Glomerular endothelial cell (primary cell): ENCODE measurements around the gene SELENOW. TPM values are rescaled to one million over a fixed set of nuclear protein-coding genes. Genes with fewer than 3 reads are reported as not detected.
"Not testable (repeated sequence)": the region's sequence is repeated elsewhere in the genome, so short reads cannot be mapped to it uniquely, and the experiment has no call there.

Experiments
- DNase-seq: peaks from one replicate; pipeline ENCODE4 v3.0.0-alpha.2; 2011; ENCODE audit warnings: low read depth, low spot score; ENCODE audit errors: extremely low read depth
- total RNA-seq: library from RNA; depleted of rRNA; stranded (reverse); fragments of >200 nt; gene quantifications from 2 replicates; pipeline ENCODE4 v1.2.3, GENCODE V29; 2015

SELENOW gene
- total RNA-seq, result 418 and 795 TPM in 2 replicates

- DNase-seq, result no peak
These were observed at the start of gene SELENOW for GRCh38 chr19:47778049-47778953. TSS of gene SELENOW (plus strand) at chr19:47778703. CDS start at chr19:47778786, 83 bp downstream.

GRCh38 chr19:47729468-47729798, 49.1 kb upstream of the SELENOW start:
- DNase-seq, result no peak

GRCh38 chr19:47729799-47730520, 48.5 kb upstream of the SELENOW start:
- DNase-seq, result no peak

GRCh38 chr19:47730521-47730889, 48.0 kb upstream of the SELENOW start:
- DNase-seq, result no peak

- no peak for DNase-seq
These were observed 47.6 kb upstream of the SELENOW start for GRCh38 chr19:47730910-47731309.

GRCh38 chr19:47735131-47735530, 43.4 kb upstream of the SELENOW start:
- DNase-seq, result no peak

- DNase-seq, result no peak
These were observed 37.5 kb upstream of the SELENOW start for GRCh38 chr19:47740866-47741519.

GRCh38 chr19:47741544-47742140, 36.9 kb upstream of the SELENOW start:
- no peak for DNase-seq

GRCh38 chr19:47742634-47743033, 35.9 kb upstream of the SELENOW start:
- no peak for DNase-seq

- peak; percentile 84 for DNase-seq
These were observed 33.2 kb upstream of the SELENOW start, which contains the start of gene NOP53 for GRCh38 chr19:47745010-47745901. TSS of gene NOP53 (plus strand) at chr19:47745546. CDS start at chr19:47745560, 14 bp downstream.

- DNase-seq, result not testable (repeated sequence)
These were observed 32.4 kb upstream of the SELENOW start for GRCh38 chr19:47746129-47746528.

GRCh38 chr19:47749326-47749725, 29.2 kb upstream of the SELENOW start:
- DNase-seq, result no peak

GRCh38 chr19:47750752-47751151, 27.8 kb upstream of the SELENOW start:
- no peak for DNase-seq

- DNase-seq, result no peak
These were observed 25.9 kb upstream of the SELENOW start for GRCh38 chr19:47752440-47753211.

- DNase-seq, result no peak
These were observed 24.1 kb upstream of the SELENOW start for GRCh38 chr19:47754206-47755064.

- DNase-seq, result no peak
These were observed 23.3 kb upstream of the SELENOW start for GRCh38 chr19:47755065-47755761.

GRCh38 chr19:47755762-47756626, 22.5 kb upstream of the SELENOW start:
- DNase-seq, result no peak
